Measurements from ENCODE around the gene SVEP1.
A peak's percentile ranks its signal among the peaks of the same experiment; 100 is the strongest.

The SVEP1 gene

GRCh38 chr9:110602281-110602680, 22.7 kb upstream of the SVEP1 start:
- WGBS (ENCODE audit: extremely low coverage, insufficient coverage, low lambda C conversion rate): no CpG with 5 or more reads among the region's 2 CpGs

GRCh38 chr9:110601098-110601497, 21.6 kb upstream of the SVEP1 start:
- no peak overlapping the region for H3K4me2 ChIP-seq (ENCODE audit: low read length)
- no peak overlapping the region for H2BK120ac ChIP-seq (ENCODE audit: low read depth, low read length)
- no peak overlapping the region for H3K27ac ChIP-seq (ENCODE audit: low read depth, low read length)
- no peak overlapping the region for H4K8ac ChIP-seq (ENCODE audit: low read depth, low read length)
- no peak overlapping the region for H3K4ac ChIP-seq (ENCODE audit: low read depth, low read length)
- peak; percentile 54 for DNase-seq
- no peak overlapping the region for H2BK5ac ChIP-seq (ENCODE audit: low read length)
- H2BK15ac ChIP-seq (replicated peaks; ENCODE audit: low read depth): no peak overlapping the region
- no peak overlapping the region for H2AK5ac ChIP-seq (ENCODE audit: low read length)
- H3K36me3 ChIP-seq (ENCODE audit: control insufficient read depth, insufficient read depth, low read length): no peaks in the 10 kb centered on the region
- no peaks in the 10 kb centered on the region for H3K79me1 ChIP-seq (ENCODE audit: low read length)
- H3K27me3 ChIP-seq (ENCODE audit: insufficient read depth, low read length, poor library complexity): no peaks in the 10 kb centered on the region
- H3K18ac ChIP-seq (ENCODE audit: low read length): no peak overlapping the region
- no peak overlapping the region for H3K56ac ChIP-seq (ENCODE audit: low read length)
- H3K4me3 ChIP-seq (ENCODE audit: low read length): no peak overlapping the region
- WGBS (ENCODE audit: extremely low coverage, insufficient coverage, low lambda C conversion rate): no CpG with 5 or more reads among the region's 4 CpGs
- H4K5ac ChIP-seq (ENCODE audit: low read length): no peak overlapping the region
- no peaks in the 10 kb centered on the region for H3K4me1 ChIP-seq (ENCODE audit: control insufficient read depth, low read depth, low read length)
- H3K9ac ChIP-seq (ENCODE audit: low read length): no peak overlapping the region
- no peak overlapping the region for H3K23ac ChIP-seq (ENCODE audit: low read length)
- H3K79me2 ChIP-seq (ENCODE audit: control insufficient read depth, insufficient read depth, low read length): no peaks in the 10 kb centered on the region

More at GRCh38 chr9:110602281-110602680, 22.7 kb upstream of the SVEP1 start:
- Histone ChIP-seq H3K4me3 (ENCODE audit: low read length) (no peak overlapping the region), H3K27ac (ENCODE audit: low read depth, low read length) (no peak overlapping the region), H3K4ac (ENCODE audit: low read depth, low read length) (no peak overlapping the region), H3K4me1 (ENCODE audit: control insufficient read depth, low read depth, low read length) (no peaks in the 10 kb centered on the region), H3K79me2 (ENCODE audit: control insufficient read depth, insufficient read depth, low read length) (no peaks in the 10 kb centered on the region), H3K56ac (ENCODE audit: low read length) (no peak overlapping the region), H2BK15ac (replicated peaks; ENCODE audit: low read depth) (no peak overlapping the region), H3K23ac (ENCODE audit: low read length) (no peak overlapping the region), H3K18ac (ENCODE audit: low read length) (no peak overlapping the region), H3K36me3 (ENCODE audit: control insufficient read depth, insufficient read depth, low read length) (no peaks in the 10 kb centered on the region), H2BK5ac (ENCODE audit: low read length) (no peak overlapping the region), H2AK5ac (ENCODE audit: low read length) (no peak overlapping the region), H4K5ac (ENCODE audit: low read length) (no peak overlapping the region), H3K9ac (ENCODE audit: low read length) (no peak overlapping the region), H4K8ac (ENCODE audit: low read depth, low read length) (no peak overlapping the region), H3K27me3 (ENCODE audit: insufficient read depth, low read length, poor library complexity) (no peaks in the 10 kb centered on the region), H3K4me2 (ENCODE audit: low read length) (no peak overlapping the region), H2BK120ac (ENCODE audit: low read depth, low read length) (no peak overlapping the region), H3K79me1 (ENCODE audit: low read length) (no peaks in the 10 kb centered on the region)
- peak; percentile 74 for DNase-seq

GRCh38 chr9:110599468-110599867, 19.9 kb upstream of the SVEP1 start:
- Histone ChIP-seq H3K79me1 (ENCODE audit: low read length) (no peaks in the 10 kb centered on the region), H2AK5ac (ENCODE audit: low read length) (no peak overlapping the region), H3K23ac (ENCODE audit: low read length) (no peak overlapping the region), H3K79me2 (ENCODE audit: control insufficient read depth, insufficient read depth, low read length) (no peaks in the 10 kb centered on the region), H3K4ac (ENCODE audit: low read depth, low read length) (no peak overlapping the region), H3K27me3 (ENCODE audit: insufficient read depth, low read length, poor library complexity) (no peaks in the 10 kb centered on the region), H3K9ac (ENCODE audit: low read length) (no peak overlapping the region), H2BK15ac (replicated peaks; ENCODE audit: low read depth) (no peak overlapping the region), H2BK120ac (ENCODE audit: low read depth, low read length) (no peak overlapping the region), H2BK5ac (ENCODE audit: low read length) (no peak overlapping the region), H3K36me3 (ENCODE audit: control insufficient read depth, insufficient read depth, low read length) (no peaks in the 10 kb centered on the region), H3K4me1 (ENCODE audit: control insufficient read depth, low read depth, low read length) (no peaks in the 10 kb centered on the region), H3K27ac (ENCODE audit: low read depth, low read length) (no peak overlapping the region), H3K56ac (ENCODE audit: low read length) (peak overlapping the region; percentile 30), H3K4me2 (ENCODE audit: low read length) (no peak overlapping the region), H4K5ac (ENCODE audit: low read length) (no peak overlapping the region), H4K8ac (ENCODE audit: low read depth, low read length) (no peak overlapping the region), H3K4me3 (ENCODE audit: low read length) (no peak overlapping the region), H3K18ac (ENCODE audit: low read length) (no peak overlapping the region)
- DNase-seq: peak; percentile 72
- no CpG with 5 or more reads among the region's 10 CpGs for WGBS (ENCODE audit: extremely low coverage, insufficient coverage, low lambda C conversion rate)

- H2AK5ac ChIP-seq (ENCODE audit: low read length): no peak overlapping the region
- H3K4me1 ChIP-seq (ENCODE audit: control insufficient read depth, low read depth, low read length): no peaks in the 10 kb centered on the region
- no peak overlapping the region for H3K4me3 ChIP-seq (ENCODE audit: low read length)
- H3K27me3 ChIP-seq (ENCODE audit: insufficient read depth, low read length, poor library complexity): no peaks in the 10 kb centered on the region
- no peaks in the 10 kb centered on the region for H3K79me2 ChIP-seq (ENCODE audit: control insufficient read depth, insufficient read depth, low read length)
- DNase-seq: no peak
- no peak overlapping the region for H4K8ac ChIP-seq (ENCODE audit: low read depth, low read length)
- H3K18ac ChIP-seq (ENCODE audit: low read length): peak overlapping the region; percentile 20
- no peaks in the 10 kb centered on the region for H3K79me1 ChIP-seq (ENCODE audit: low read length)
- no CpG with 5 or more reads among the region's 5 CpGs for WGBS (ENCODE audit: extremely low coverage, insufficient coverage, low lambda C conversion rate)
- no peak overlapping the region for H3K4ac ChIP-seq (ENCODE audit: low read depth, low read length)
- H3K23ac ChIP-seq (ENCODE audit: low read length): no peak overlapping the region
- H2BK5ac ChIP-seq (ENCODE audit: low read length): no peak overlapping the region
- no peak overlapping the region for H4K5ac ChIP-seq (ENCODE audit: low read length)
- H3K4me2 ChIP-seq (ENCODE audit: low read length): no peak overlapping the region
- no peak overlapping the region for H3K9ac ChIP-seq (ENCODE audit: low read length)
- no peaks in the 10 kb centered on the region for H3K36me3 ChIP-seq (ENCODE audit: control insufficient read depth, insufficient read depth, low read length)
- no peak overlapping the region for H2BK120ac ChIP-seq (ENCODE audit: low read depth, low read length)
- no peak overlapping the region for H2BK15ac ChIP-seq (replicated peaks; ENCODE audit: low read depth)
- no peak overlapping the region for H3K56ac ChIP-seq (ENCODE audit: low read length)
- no peak overlapping the region for H3K27ac ChIP-seq (ENCODE audit: low read depth, low read length)
Measured at GRCh38 chr9:110592044-110592830, 12.7 kb upstream of the SVEP1 start.

GRCh38 chr9:110591526-110591925, 12.0 kb upstream of the SVEP1 start:
- Histone ChIP-seq H3K27ac (ENCODE audit: low read depth, low read length) (no peak overlapping the region), H3K79me2 (ENCODE audit: control insufficient read depth, insufficient read depth, low read length) (no peaks in the 10 kb centered on the region), H3K79me1 (ENCODE audit: low read length) (no peaks in the 10 kb centered on the region), H4K5ac (ENCODE audit: low read length) (no peak overlapping the region), H2BK15ac (replicated peaks; ENCODE audit: low read depth) (no peak overlapping the region), H2BK120ac (ENCODE audit: low read depth, low read length) (no peak overlapping the region), H3K4me1 (ENCODE audit: control insufficient read depth, low read depth, low read length) (no peaks in the 10 kb centered on the region), H3K27me3 (ENCODE audit: insufficient read depth, low read length, poor library complexity) (no peaks in the 10 kb centered on the region), H3K4me3 (ENCODE audit: low read length) (no peak overlapping the region), H3K4ac (ENCODE audit: low read depth, low read length) (no peak overlapping the region), H2AK5ac (ENCODE audit: low read length) (no peak overlapping the region), H3K36me3 (ENCODE audit: control insufficient read depth, insufficient read depth, low read length) (no peaks in the 10 kb centered on the region), H3K9ac (ENCODE audit: low read length) (no peak overlapping the region), H4K8ac (ENCODE audit: low read depth, low read length) (no peak overlapping the region), H3K18ac (ENCODE audit: low read length) (no peak overlapping the region), H3K56ac (ENCODE audit: low read length) (no peak overlapping the region), H3K23ac (ENCODE audit: low read length) (no peak overlapping the region), H2BK5ac (ENCODE audit: low read length) (no peak overlapping the region), H3K4me2 (ENCODE audit: low read length) (no peak overlapping the region)
- no CpG with 5 or more reads among the region's 1 CpG for WGBS (ENCODE audit: extremely low coverage, insufficient coverage, low lambda C conversion rate)
- DNase-seq: peak; percentile 79

GRCh38 chr9:110590816-110591215, 11.3 kb upstream of the SVEP1 start:
- Histone ChIP-seq H3K23ac (ENCODE audit: low read length) (no peak overlapping the region), H4K5ac (ENCODE audit: low read length) (no peak overlapping the region), H3K4me1 (ENCODE audit: control insufficient read depth, low read depth, low read length) (no peaks in the 10 kb centered on the region), H3K79me1 (ENCODE audit: low read length) (no peaks in the 10 kb centered on the region), H3K36me3 (ENCODE audit: control insufficient read depth, insufficient read depth, low read length) (no peaks in the 10 kb centered on the region), H2BK120ac (ENCODE audit: low read depth, low read length) (no peak overlapping the region), H3K79me2 (ENCODE audit: control insufficient read depth, insufficient read depth, low read length) (no peaks in the 10 kb centered on the region), H3K56ac (ENCODE audit: low read length) (no peak overlapping the region), H3K4ac (ENCODE audit: low read depth, low read length) (no peak overlapping the region), H3K4me3 (ENCODE audit: low read length) (no peak overlapping the region), H2BK15ac (replicated peaks; ENCODE audit: low read depth) (no peak overlapping the region), H2BK5ac (ENCODE audit: low read length) (no peak overlapping the region), H3K27me3 (ENCODE audit: insufficient read depth, low read length, poor library complexity) (no peaks in the 10 kb centered on the region), H2AK5ac (ENCODE audit: low read length) (no peak overlapping the region), H4K8ac (ENCODE audit: low read depth, low read length) (no peak overlapping the region), H3K9ac (ENCODE audit: low read length) (no peak overlapping the region), H3K18ac (ENCODE audit: low read length) (no peak overlapping the region), H3K4me2 (ENCODE audit: low read length) (no peak overlapping the region), H3K27ac (ENCODE audit: low read depth, low read length) (no peak overlapping the region)
- WGBS (ENCODE audit: extremely low coverage, insufficient coverage, low lambda C conversion rate): no CpG with 5 or more reads among the region's 1 CpG
- no peak for DNase-seq

All from mesendoderm (in vitro differentiated cells).